ENCODE data around the gene SORCS2. TPM values are rescaled to one million over a fixed set of nuclear protein-coding genes. Genes with fewer than 3 reads are reported as not detected.

SORCS2 gene
- polyA plus RNA-seq, 4 donors, result 6.7 to 9.8 (median 8.7) TPM

GRCh38 chr4:7362862-7363430 lies 170.6 kb downstream of the SORCS2 start:
- no peak for DNase-seq (ENCODE audit: low read depth in 4 of 4, low spot score in 3 of 4)

GRCh38 chr4:7364979-7365378 lies 172.6 kb downstream of the SORCS2 start:
- DNase-seq (ENCODE audit: low read depth in 4 of 4, low spot score in 3 of 4), result no peak

- DNase-seq (ENCODE audit: low read depth in 4 of 4, low spot score in 3 of 4), result no peak
These were observed 173.3 kb downstream of the SORCS2 start for GRCh38 chr4:7365462-7366179.

GRCh38 chr4:7366180-7366945 lies 174.0 kb downstream of the SORCS2 start:
- DNase-seq (ENCODE audit: low read depth in 4 of 4, low spot score in 3 of 4), result no peak

- DNase-seq (ENCODE audit: low read depth in 4 of 4, low spot score in 3 of 4), result no peak
These were observed 174.6 kb downstream of the SORCS2 start for GRCh38 chr4:7366954-7367353.

GRCh38 chr4:7367406-7367805 lies 175.1 kb downstream of the SORCS2 start:
- no peak for DNase-seq (ENCODE audit: low read depth in 4 of 4, low spot score in 3 of 4)

- no peak for DNase-seq (ENCODE audit: low read depth in 4 of 4, low spot score in 3 of 4)
These were observed 175.5 kb downstream of the SORCS2 start for GRCh38 chr4:7367864-7368277.

GRCh38 chr4:7368296-7368695 lies 176.0 kb downstream of the SORCS2 start:
- DNase-seq (ENCODE audit: low read depth in 4 of 4, low spot score in 3 of 4), result no peak

- DNase-seq (ENCODE audit: low read depth in 4 of 4, low spot score in 3 of 4), result no peak
These were observed 177.2 kb downstream of the SORCS2 start for GRCh38 chr4:7369511-7369910.

- no peak for DNase-seq (ENCODE audit: low read depth in 4 of 4, low spot score in 3 of 4)
These were observed 177.7 kb downstream of the SORCS2 start for GRCh38 chr4:7370038-7370437.

GRCh38 chr4:7371210-7371941 lies 179.0 kb downstream of the SORCS2 start:
- DNase-seq (ENCODE audit: low read depth in 4 of 4, low spot score in 3 of 4), result no peak

GRCh38 chr4:7372673-7373072 lies 180.3 kb downstream of the SORCS2 start:
- DNase-seq (ENCODE audit: low read depth in 4 of 4, low spot score in 3 of 4), result no peak

GRCh38 chr4:7374571-7374970 lies 182.2 kb downstream of the SORCS2 start:
- no peak for DNase-seq (ENCODE audit: low read depth in 4 of 4, low spot score in 3 of 4)

GRCh38 chr4:7375427-7375826 lies 183.1 kb downstream of the SORCS2 start:
- DNase-seq (ENCODE audit: low read depth in 4 of 4, low spot score in 3 of 4), result no peak

GRCh38 chr4:7377223-7377865 lies 185.0 kb downstream of the SORCS2 start:
- DNase-seq (ENCODE audit: low read depth in 4 of 4, low spot score in 3 of 4), result no peak

GRCh38 chr4:7379186-7379585 lies 186.8 kb downstream of the SORCS2 start:
- DNase-seq (ENCODE audit: low read depth in 4 of 4, low spot score in 3 of 4), result no peak

- no peak for DNase-seq (ENCODE audit: low read depth in 4 of 4, low spot score in 3 of 4)
These were observed 187.4 kb downstream of the SORCS2 start for GRCh38 chr4:7379719-7380118.

GRCh38 chr4:7381221-7381889 lies 189.0 kb downstream of the SORCS2 start:
- DNase-seq (ENCODE audit: low read depth in 4 of 4, low spot score in 3 of 4), result no peak

GRCh38 chr4:7381890-7382633 lies 189.7 kb downstream of the SORCS2 start:
- no peak for DNase-seq (ENCODE audit: low read depth in 4 of 4, low spot score in 3 of 4)
